HCT116 (cell line): Measurements from ENCODE around the gene TMEM94. TPM values are rescaled to one million over a fixed set of nuclear protein-coding genes. Genes with fewer than 3 reads are reported as not detected.

Experiments used
- ATAC-seq: fragments of 200-7000 bp; cut with Tn5 transposase; 2 replicates; pipeline ENCODE4 v1.9.1; 2020; ENCODE audit warnings: mild to moderate bottlenecking, moderate library complexity
- BruUV-seq: library from RNA; stranded (reverse); fragments of 400-500 nt; replicated peaks from 2 replicates; lab custom pipeline; 2021; lab: Mats Ljungman, UMichigan
- CTCF ChIA-PET: fragments of 300-600 bp; sonication (Branson Sonifier 250); formaldehyde crosslinking; loops from one replicate; lab custom pipeline; 2021; ENCODE audit warnings: antibody characterized with exemption; lab: Charles Lee
- POLR2A ChIA-PET: fragments of 300-600, 350-600 bp; sonication (Branson Sonifier 250); formaldehyde crosslinking; loops from one replicate; lab custom pipeline; 2021; ENCODE audit warnings: antibody characterized with exemption; lab: Charles Lee
- RAD21 ChIA-PET, 2 experiments: fragments of 300-600 bp; sonication (Branson Sonifier 250); formaldehyde crosslinking; loops; one replicate each; lab custom pipeline; 2023; ENCODE audit warnings: low total read pairs in 2 of 2; ENCODE audit not compliant: uncharacterized antibody in 2 of 2, unreplicated experiment in 2 of 2, low non-redundant PET in 1 of 2; lab: Charles Lee
- DNase-seq: peaks from one replicate; pipeline ENCODE4 v3.0.0-alpha.2; 2010; ENCODE audit warnings: low read depth, low spot score
- H2AFZ ChIP-seq: fragments of 200-600 bp; shearing (Covaris generic), sonication (generic); 2 replicates; pipeline ENCODE4 v1.6.1; 2017; ENCODE audit warnings: low read depth, mixed run types, mixed read lengths, antibody characterized with exemption, low read length; ENCODE audit not compliant: poor library complexity, severe bottlenecking
- H3K27ac ChIP-seq: 2 replicates; pipeline ENCODE4 v1.5.1; 2012; ENCODE audit warnings: low read depth, low read length
- H3K27me3 ChIP-seq: fragments of 200-600 bp; sonication (generic); 2 replicates; pipeline ENCODE4 v1.6.1; 2016; ENCODE audit warnings: mixed run types, low read length, mixed read lengths; ENCODE audit not compliant: insufficient read depth
- H3K36me3 ChIP-seq, 2 experiments: fragments of 200-500 bp in 1 of 2; fragments of 200-600 bp in 1 of 2; sonication (Bioruptor generic) in 1 of 2; sonication (generic) in 1 of 2; 2 replicates each; pipeline versions ENCODE4 v1.5.1 to v1.6.1; 2014 to 2016; ENCODE audit warnings: low read length in 2 of 2, inconsistent platforms in 1 of 2, mixed read lengths in 1 of 2, mixed run types in 1 of 2; ENCODE audit not compliant: insufficient read depth in 2 of 2, control insufficient read depth in 1 of 2
- H3K4me1 ChIP-seq, 2 experiments: fragments of 200-600 bp in 1 of 2; sonication (generic) in 1 of 2; 2 replicates each; pipeline versions ENCODE4 v1.5.1 to v1.6.1; 2012 to 2017; ENCODE audit warnings: low read length in 2 of 2, inconsistent platforms in 1 of 2, mild to moderate bottlenecking in 1 of 2, mixed read lengths in 1 of 2, mixed run types in 1 of 2, moderate library complexity in 1 of 2; ENCODE audit not compliant: insufficient read depth in 2 of 2, control insufficient read depth in 1 of 2
- H3K4me2 ChIP-seq: fragments of 200-600 bp; sonication (generic); 2 replicates; pipeline ENCODE4 v1.6.1; 2017; ENCODE audit warnings: mixed run types, low read length, mixed read lengths
- H3K4me3 ChIP-seq, 2 experiments: fragments of 200-600 bp in 1 of 2; sonication (generic) in 1 of 2; replicated peaks in 1 of 2; 2 replicates each; pipeline ENCODE4 v1.5.1; 2011 to 2016; ENCODE audit warnings: low read length in 2 of 2, control low read depth in 1 of 2, low read depth in 1 of 2, mild to moderate bottlenecking in 1 of 2, mixed read lengths in 1 of 2, mixed run types in 1 of 2
- H3K79me2 ChIP-seq: fragments of 200-600 bp; sonication (generic); 2 replicates; pipeline ENCODE4 v1.6.1; 2017; ENCODE audit warnings: mild to moderate bottlenecking, mixed run types, low read length, moderate library complexity, mixed read lengths; ENCODE audit not compliant: insufficient read depth
- H3K9ac ChIP-seq: fragments of 200-600 bp; sonication (generic); 2 replicates; pipeline ENCODE4 v1.6.1; 2016; ENCODE audit warnings: low read length, mixed read lengths
- H3K9me2 ChIP-seq: fragments of 200-600 bp; sonication (generic), shearing (Covaris generic); 2 replicates; pipeline ENCODE4 v1.6.1; 2017; ENCODE audit warnings: mixed run types, mild to moderate bottlenecking, moderate library complexity; ENCODE audit not compliant: insufficient read depth
- H3K9me3 ChIP-seq, 2 experiments: fragments of 200-500 bp in 1 of 2; fragments of 200-600 bp in 1 of 2; sonication (Bioruptor generic) in 1 of 2; sonication (generic) in 1 of 2; 2 replicates each; pipeline ENCODE4 v1.6.1; 2014 to 2017; ENCODE audit warnings: low read length in 2 of 2, mixed read lengths in 2 of 2, inconsistent platforms in 1 of 2, low read depth in 1 of 2, mild to moderate bottlenecking in 1 of 2, mixed run types in 1 of 2, moderate library complexity in 1 of 2; ENCODE audit not compliant: control insufficient read depth in 1 of 2, insufficient read depth in 1 of 2
- H4K20me1 ChIP-seq: fragments of 200-600 bp; sonication (generic), shearing (Covaris generic); 2 replicates; pipeline ENCODE4 v1.6.1; 2017; ENCODE audit warnings: mixed run types, mild to moderate bottlenecking, moderate library complexity; ENCODE audit not compliant: insufficient read depth
- CEBPB ChIP-seq: IDR thresholded peaks from 2 replicates; pipeline ENCODE4 v1.6.1; 2012; ENCODE audit warnings: low read depth
- EGR1 ChIP-seq: IDR thresholded peaks from 2 replicates; pipeline ENCODE4 v1.6.1; 2012; ENCODE audit warnings: low read depth
- ELF1 ChIP-seq: IDR thresholded peaks from 2 replicates; pipeline ENCODE4 v1.6.1; 2012; ENCODE audit warnings: low read depth, borderline replicate concordance
- SIN3A ChIP-seq: IDR thresholded peaks from 2 replicates; pipeline ENCODE4 v1.6.1; 2012; ENCODE audit warnings: low read depth
- SP1 ChIP-seq: IDR thresholded peaks from 2 replicates; pipeline ENCODE4 v1.6.1; 2012; ENCODE audit warnings: low read depth
- SRF ChIP-seq: IDR thresholded peaks from 2 replicates; pipeline ENCODE4 v1.6.1; 2012; ENCODE audit warnings: low read depth
- YY1 ChIP-seq: IDR thresholded peaks from 2 replicates; pipeline ENCODE4 v1.6.1; 2011; ENCODE audit warnings: low read length, low read depth, moderate library complexity, mild to moderate bottlenecking; ENCODE audit not compliant: insufficient replicate concordance; ENCODE audit errors: extremely low read depth
- intact Hi-C: fragments of 100-400 bp; cut with micrococcal nuclease; formaldehyde crosslinking; loops from 2 replicates; pipeline ENCODE4 v1.10.0; 2022
- total RNA-seq: library from RNA; stranded (reverse); gene quantifications from one replicate; pipeline ENCODE4 v1.2.1, GENCODE V29; 2021; ENCODE audit not compliant: unreplicated experiment
- TF ChIP-seq, protein P1 (sequence below), 3 experiments: fragments of 200-600 bp in 1 of 3; sonication (generic) in 1 of 3; IDR thresholded peaks in 2 of 3; conservative IDR thresholded peaks in 1 of 3; 2 replicates each; pipeline ENCODE4 v1.5.1; 2012 to 2017; ENCODE audit warnings: low read depth in 2 of 3, low read length in 2 of 3, antibody characterized with exemption in 1 of 3, borderline replicate concordance in 1 of 3, control low read depth in 1 of 3, mild to moderate bottlenecking in 1 of 3, mixed read lengths in 1 of 3, mixed run types in 1 of 3, moderate library complexity in 1 of 3; ENCODE audit not compliant: insufficient read depth in 1 of 3
- TF ChIP-seq, protein P2 (sequence below): IDR thresholded peaks from 2 replicates; pipeline ENCODE4 v1.6.1; 2012
- TF ChIP-seq, protein P3 (sequence below): IDR thresholded peaks from 2 replicates; pipeline ENCODE4 v1.6.1; 2012

The TMEM94 gene
- total RNA-seq, 1 experiment from 2014 or later: 75.4 TPM

DNA sequence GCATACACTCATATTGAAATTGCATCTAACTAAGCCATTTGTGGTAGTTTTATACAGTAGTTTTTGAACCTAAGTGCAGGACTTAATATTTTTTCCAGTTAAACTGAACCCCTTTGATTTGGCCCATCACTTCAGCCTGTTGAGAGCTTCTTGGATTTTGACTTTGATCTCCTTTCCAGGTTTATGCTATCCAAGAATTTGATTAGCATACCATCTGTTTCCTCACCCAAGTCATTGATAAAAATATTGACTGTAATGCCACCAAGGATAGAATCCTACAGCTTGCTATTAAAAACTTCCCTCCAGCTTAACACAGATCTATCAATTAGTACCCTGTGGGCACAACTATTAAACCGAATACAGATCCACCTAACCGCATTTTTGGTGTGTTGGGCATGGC is 7.2 kb downstream of the TMEM94 start:
- H3K9ac ChIP-seq: no peak overlapping the region
- no peak overlapping the region for H3K4me2 ChIP-seq
- H3K79me2 ChIP-seq: no peaks in the 10 kb centered on the region; the same call in 1 of the 2 replicates
- H3K9me3 ChIP-seq: no peaks in the 10 kb centered on the region
- H3K36me3 ChIP-seq: no peaks in the 10 kb centered on the region
- ChIA-PET POLR2A (interaction anchor here (0.6 kb wide), 1 partner anchor 20 kb away, joined by 3 read pairs; no protein-coding TSS in a partner anchor), CTCF (no interaction called here)
- H3K27ac ChIP-seq: no peak overlapping the region
- no peak for ATAC-seq
- no peaks in the 10 kb centered on the region for H3K9me2 ChIP-seq
- intact Hi-C loops: no loop called here
- no TSS peak for BruUV-seq
- H4K20me1 ChIP-seq: no peaks in the 10 kb centered on the region
- TF ChIP-seq ELF1: no peak
- no peak for TF ChIP-seq SP1
- TF ChIP-seq, protein P1, sequence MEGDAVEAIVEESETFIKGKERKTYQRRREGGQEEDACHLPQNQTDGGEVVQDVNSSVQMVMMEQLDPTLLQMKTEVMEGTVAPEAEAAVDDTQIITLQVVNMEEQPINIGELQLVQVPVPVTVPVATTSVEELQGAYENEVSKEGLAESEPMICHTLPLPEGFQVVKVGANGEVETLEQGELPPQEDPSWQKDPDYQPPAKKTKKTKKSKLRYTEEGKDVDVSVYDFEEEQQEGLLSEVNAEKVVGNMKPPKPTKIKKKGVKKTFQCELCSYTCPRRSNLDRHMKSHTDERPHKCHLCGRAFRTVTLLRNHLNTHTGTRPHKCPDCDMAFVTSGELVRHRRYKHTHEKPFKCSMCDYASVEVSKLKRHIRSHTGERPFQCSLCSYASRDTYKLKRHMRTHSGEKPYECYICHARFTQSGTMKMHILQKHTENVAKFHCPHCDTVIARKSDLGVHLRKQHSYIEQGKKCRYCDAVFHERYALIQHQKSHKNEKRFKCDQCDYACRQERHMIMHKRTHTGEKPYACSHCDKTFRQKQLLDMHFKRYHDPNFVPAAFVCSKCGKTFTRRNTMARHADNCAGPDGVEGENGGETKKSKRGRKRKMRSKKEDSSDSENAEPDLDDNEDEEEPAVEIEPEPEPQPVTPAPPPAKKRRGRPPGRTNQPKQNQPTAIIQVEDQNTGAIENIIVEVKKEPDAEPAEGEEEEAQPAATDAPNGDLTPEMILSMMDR (IDR thresholded peaks at IDR 0.05 in 2 of 3, conservative IDR thresholded peaks at IDR 0.05 in 1 of 3; ENCODE audit: borderline replicate concordance in 1 of 3, insufficient read depth in 1 of 3, low read depth in 2 of 3, low read length in 2 of 3): no peak
- TF ChIP-seq EGR1: no peak
- TF ChIP-seq YY1: no peak
- no peak for TF ChIP-seq CEBPB
- TF ChIP-seq, protein P2, sequence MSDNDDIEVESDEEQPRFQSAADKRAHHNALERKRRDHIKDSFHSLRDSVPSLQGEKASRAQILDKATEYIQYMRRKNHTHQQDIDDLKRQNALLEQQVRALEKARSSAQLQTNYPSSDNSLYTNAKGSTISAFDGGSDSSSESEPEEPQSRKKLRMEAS: no peak
- TF ChIP-seq, protein P3, sequence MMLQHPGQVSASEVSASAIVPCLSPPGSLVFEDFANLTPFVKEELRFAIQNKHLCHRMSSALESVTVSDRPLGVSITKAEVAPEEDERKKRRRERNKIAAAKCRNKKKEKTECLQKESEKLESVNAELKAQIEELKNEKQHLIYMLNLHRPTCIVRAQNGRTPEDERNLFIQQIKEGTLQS: no peak
- TF ChIP-seq SRF: no peak
- no peak for TF ChIP-seq SIN3A
- TF ChIP-seq, all 23 proteins: peak for 0
- Histone ChIP-seq H3K4me3 (no peak overlapping the region), H3K27me3 (no peaks in the 10 kb centered on the region), H2AFZ (no peak overlapping the region), H3K4me1 (no peaks in the 10 kb centered on the region)
- no peak for DNase-seq
- RAD21 ChIA-PET: no interaction called here
